Measurements from ENCODE around the gene MID1IP1.

Gene MID1IP1

DNA sequence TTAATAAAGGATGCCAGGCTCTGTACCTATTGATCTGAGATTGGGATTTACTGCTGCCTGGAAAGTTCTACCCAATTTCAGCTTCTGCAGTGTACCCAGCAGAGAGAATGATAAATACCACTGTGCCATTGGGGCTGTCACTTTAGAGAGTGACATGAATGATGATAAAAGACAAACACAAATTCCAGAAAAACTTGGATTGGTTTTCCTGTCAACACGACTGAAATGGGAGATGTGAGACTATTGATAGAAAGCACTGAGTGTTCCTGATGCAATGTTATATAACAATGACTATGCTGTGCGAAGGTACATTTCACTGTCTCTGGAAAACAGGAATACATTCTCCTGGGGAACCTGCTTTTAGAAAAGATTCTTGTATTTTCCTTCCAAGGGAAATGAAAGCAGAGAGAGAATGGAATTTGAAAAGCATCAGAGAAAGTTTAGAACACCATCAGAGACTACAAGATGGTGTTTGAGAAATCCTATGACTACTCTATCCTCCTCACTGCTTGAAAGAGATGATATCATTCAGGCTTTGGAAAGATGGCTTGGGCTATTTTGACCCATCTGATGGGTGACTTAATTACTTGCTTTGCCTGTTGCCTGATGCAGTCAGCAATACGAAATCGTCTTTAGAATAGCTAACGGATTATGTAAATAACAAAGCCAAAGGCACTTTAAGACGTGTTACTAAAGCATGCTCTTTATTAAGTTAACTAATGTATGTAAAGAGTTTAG lies 49.7 kb downstream of the MID1IP1 start:
- no peak overlapping the region for H2BK120ac ChIP-seq (ENCODE audit: low read depth, low read length)
- H3K4me2 ChIP-seq (ENCODE audit: low read length, poor library complexity, severe bottlenecking), result no peak overlapping the region
- H2AK5ac ChIP-seq (ENCODE audit: low read length, severe bottlenecking), result no peak overlapping the region
- WGBS, result 90% methylated on average over 5 of the region's 6 CpGs
- H3K23ac ChIP-seq (ENCODE audit: low read length in 2 of 2), result no peak overlapping the region
- no peak overlapping the region for H4K91ac ChIP-seq (ENCODE audit: low read length)
- no peak overlapping the region for H2BK15ac ChIP-seq (ENCODE audit: low read depth, poor library complexity, severe bottlenecking)
- H2AFZ ChIP-seq (ENCODE audit: low read depth, low read length), result no peak overlapping the region
- no peak overlapping the region for H3K14ac ChIP-seq (ENCODE audit: low read length in 2 of 2)
- H3K9me3 ChIP-seq (ENCODE audit: control insufficient read depth, low read length), result no peaks in the 10 kb centered on the region
- H2BK12ac ChIP-seq (ENCODE audit: low read length in 2 of 2), result no peak overlapping the region
- H3K4me3 ChIP-seq (ENCODE audit: insufficient read depth in 1 of 2, low read depth in 1 of 2, low read length in 2 of 2), result no peak overlapping the region
- no peak overlapping the region for H3K4ac ChIP-seq (ENCODE audit: low read depth in 1 of 2, low read length in 2 of 2)
- no peak overlapping the region for H4K8ac ChIP-seq (ENCODE audit: low read length)
- no peaks in the 10 kb centered on the region for H3K36me3 ChIP-seq (ENCODE audit: control insufficient read depth in 1 of 2, insufficient read depth in 2 of 2, low read depth in 1 of 2, low read length in 2 of 2)
- H3K9ac ChIP-seq (ENCODE audit: low read length), result no peak overlapping the region
- H3K18ac ChIP-seq (ENCODE audit: low read depth in 1 of 2, low read length in 2 of 2), result no peak overlapping the region
- H3K4me1 ChIP-seq (ENCODE audit: control insufficient read depth, insufficient read depth, low read depth, low read length), result no peaks in the 10 kb centered on the region
- no peak overlapping the region for H2BK5ac ChIP-seq (ENCODE audit: low read depth, low read length, poor library complexity, severe bottlenecking)
- no peak overlapping the region for H3K27ac ChIP-seq (ENCODE audit: low read length, poor library complexity, severe bottlenecking)
- DNase-seq, result no peak
- peaks cover 0 to 6% of the 10 kb centered on the region in 2 experiments for H3K27me3 ChIP-seq (ENCODE audit: control insufficient read depth in 1 of 2, insufficient read depth in 1 of 2, low read length in 2 of 2)
- no peaks in the 10 kb centered on the region for H3K79me1 ChIP-seq (replicated peaks; ENCODE audit: low read length, poor library complexity, severe bottlenecking)

GRCh38 chrX:38854305-38854704 lies 53.0 kb downstream of the MID1IP1 start:
- Histone ChIP-seq H4K91ac (ENCODE audit: low read length) (no peak overlapping the region), H3K4me2 (ENCODE audit: low read length, poor library complexity, severe bottlenecking) (no peak overlapping the region), H3K14ac (ENCODE audit: low read length in 2 of 2) (no peak overlapping the region), H2BK12ac (ENCODE audit: low read length in 2 of 2) (no peak overlapping the region), H3K4ac (ENCODE audit: low read depth in 1 of 2, low read length in 2 of 2) (no peak overlapping the region), H3K4me1 (ENCODE audit: control insufficient read depth, insufficient read depth, low read depth, low read length) (no peaks in the 10 kb centered on the region), H3K9ac (ENCODE audit: low read length) (no peak overlapping the region), H2BK120ac (ENCODE audit: low read depth, low read length) (no peak overlapping the region), H3K27ac (ENCODE audit: low read length, poor library complexity, severe bottlenecking) (no peak overlapping the region), H3K4me3 (ENCODE audit: insufficient read depth in 1 of 2, low read depth in 1 of 2, low read length in 2 of 2) (no peak overlapping the region), H3K23ac (ENCODE audit: low read length in 2 of 2) (no peak overlapping the region), H4K8ac (ENCODE audit: low read length) (no peak overlapping the region), H3K27me3 (ENCODE audit: control insufficient read depth in 1 of 2, insufficient read depth in 1 of 2, low read length in 2 of 2) (no peaks in the 10 kb centered on the region), H3K9me3 (ENCODE audit: control insufficient read depth, low read length) (no peaks in the 10 kb centered on the region), H2AK5ac (ENCODE audit: low read length, severe bottlenecking) (no peak overlapping the region), H2BK5ac (ENCODE audit: low read depth, low read length, poor library complexity, severe bottlenecking) (no peak overlapping the region), H2BK15ac (ENCODE audit: low read depth, poor library complexity, severe bottlenecking) (no peak overlapping the region), H3K79me1 (replicated peaks; ENCODE audit: low read length, poor library complexity, severe bottlenecking) (no peaks in the 10 kb centered on the region), H3K18ac (ENCODE audit: low read depth in 1 of 2, low read length in 2 of 2) (no peak overlapping the region), H2AFZ (ENCODE audit: low read depth, low read length) (no peak overlapping the region), H3K36me3 (ENCODE audit: control insufficient read depth in 1 of 2, insufficient read depth in 2 of 2, low read depth in 1 of 2, low read length in 2 of 2) (no peaks in the 10 kb centered on the region)
- no peak for DNase-seq
- no CpG with 5 or more reads among the region's 3 CpGs for WGBS

Data from mesenchymal stem cell (in vitro differentiated cells and primary cell).